K562 (cell line): ENCODE measurements around the gene CCN6. TPM values are rescaled to one million over a fixed set of nuclear protein-coding genes. Genes with fewer than 3 reads are reported as not detected.

Experiments used
- ATAC-seq: fragments of 200-7000 bp; cut with Tn5 transposase; 3 replicates; pipeline ENCODE4 v1.9.1; 2020; ENCODE audit warnings: moderate library complexity
- BruUV-seq: library from RNA; stranded (reverse); fragments of 400-500 nt; replicated peaks from 2 replicates; lab custom pipeline; 2021; lab: Mats Ljungman, UMichigan
- CTCF ChIA-PET: fragments of 300-600 bp; formaldehyde crosslinking; extraction: SDS; loops from one replicate; lab custom pipeline; 2021; ENCODE audit warnings: low intra/inter-chr PET ratio; lab: Yijun Ruan, JAX
- POLR2A ChIA-PET: fragments of 300-600, 350-650 bp; sonication (Branson Sonifier 250); formaldehyde crosslinking; extraction: SDS; loops from one replicate; lab custom pipeline; 2021; ENCODE audit warnings: antibody characterized with exemption, inconsistent platforms; lab: Yijun Ruan, JAX
- DNase-seq, 4 experiments: peaks; one replicate each; pipeline versions ENCODE4 v3.0.0 to v3.0.0-alpha.2; 2011 to 2018; ENCODE audit warnings: low spot score in 3 of 4, mixed read lengths in 3 of 4; ENCODE audit errors: extremely low read depth in 1 of 4
- FAIRE-seq: peaks from 2 replicates; lab custom pipeline; 2011; peaks lifted over from hg19 to GRCh38; lab: Jason Lieb, UNC
- H2AFZ ChIP-seq: 2 replicates; pipeline ENCODE4 v1.6.0; 2011; ENCODE audit warnings: low read depth, low read length, control low read depth, inconsistent platforms
- H3K27ac ChIP-seq: fragments of 200-600 bp; 3 replicates; pipeline ENCODE4 v1.8.0; 2011; ENCODE audit warnings: low read depth, mild to moderate bottlenecking, control low read depth, inconsistent platforms, low read length, moderate library complexity, mixed read lengths; ENCODE audit errors: extremely low read depth
- H3K27me3 ChIP-seq, 2 experiments: fragments of 300-600 bp in 1 of 2; 2 replicates in 1 of 2; 3 replicates in 1 of 2; pipeline versions ENCODE4 v1.6.0 to v1.8.0; 2011; ENCODE audit warnings: inconsistent platforms in 2 of 2, low read length in 2 of 2, mild to moderate bottlenecking in 1 of 2, mixed read lengths in 1 of 2, moderate library complexity in 1 of 2; ENCODE audit not compliant: control insufficient read depth in 2 of 2, insufficient read depth in 2 of 2
- H3K36me3 ChIP-seq: fragments of 300-600 bp; 3 replicates; pipeline ENCODE4 v1.8.0; 2011; ENCODE audit warnings: mild to moderate bottlenecking, low read length, inconsistent platforms; ENCODE audit not compliant: control insufficient read depth, insufficient read depth
- H3K4me1 ChIP-seq, 2 experiments: fragments of 200-600 bp in 1 of 2; replicated peaks in 1 of 2; 2 replicates in 1 of 2; 3 replicates in 1 of 2; pipeline versions ENCODE4 v1.5.1 to v1.8.0; 2011; ENCODE audit warnings: inconsistent platforms in 2 of 2, low read length in 2 of 2, mild to moderate bottlenecking in 1 of 2, mixed read lengths in 1 of 2, moderate library complexity in 1 of 2; ENCODE audit not compliant: control insufficient read depth in 2 of 2, insufficient read depth in 2 of 2
- H3K4me2 ChIP-seq: 2 replicates; pipeline ENCODE4 v1.6.1; 2011; ENCODE audit warnings: low read length, control low read depth, inconsistent platforms, mixed read lengths; ENCODE audit not compliant: insufficient read depth
- H3K4me3 ChIP-seq: fragments of 200-600 bp; sonication (generic), shearing (Covaris generic); 2 replicates; pipeline ENCODE4 v1.5.1; 2016; ENCODE audit warnings: control low read depth, inconsistent platforms
- H3K79me2 ChIP-seq: fragments of 200-600 bp; 3 replicates; pipeline ENCODE4 v1.8.0; 2011; ENCODE audit warnings: low read length, inconsistent platforms; ENCODE audit not compliant: control insufficient read depth, insufficient read depth
- H3K9ac ChIP-seq, 2 experiments: 2 replicates each; pipeline versions ENCODE4 v1.6.0 to v1.6.1; 2011; ENCODE audit warnings: low read depth in 2 of 2, low read length in 2 of 2, control low read depth in 1 of 2, inconsistent platforms in 1 of 2, mild to moderate bottlenecking in 1 of 2, mixed read lengths in 1 of 2; ENCODE audit not compliant: insufficient read depth in 1 of 2
- H3K9me1 ChIP-seq: one replicate; pipeline ENCODE4 v1.6.0; 2011; ENCODE audit warnings: inconsistent platforms, mild to moderate bottlenecking, low read length, moderate library complexity; ENCODE audit not compliant: control insufficient read depth, insufficient read depth
- H3K9me3 ChIP-seq: replicated peaks from 2 replicates; pipeline ENCODE4 v1.5.1; 2011; ENCODE audit warnings: low read depth, low read length, inconsistent platforms; ENCODE audit not compliant: control insufficient read depth, insufficient read depth
- H4K20me1 ChIP-seq: replicated peaks from 2 replicates; pipeline ENCODE4 v1.6.1; 2011; ENCODE audit warnings: low read length, inconsistent platforms, mixed read lengths; ENCODE audit not compliant: control insufficient read depth, insufficient read depth
- ARID1B ChIP-seq: fragments of 450-650 bp; IDR thresholded peaks from 2 replicates; pipeline ENCODE4 v1.6.1; 2016; ENCODE audit warnings: antibody characterized with exemption, mild to moderate bottlenecking, inconsistent platforms
- BCL6 ChIP-seq: fragments of 250-450 bp; sonication (Bioruptor Pico); IDR thresholded peaks from 2 replicates; pipeline ENCODE4 v1.4.0; 2020
- CAMTA2 ChIP-seq: fragments of 250-450 bp; sonication (Bioruptor Pico); conservative IDR thresholded peaks from 2 replicates; pipeline ENCODE4 v1.5.1; 2022
- CEBPZ ChIP-seq: fragments of 150-350 bp; IDR thresholded peaks from 2 replicates; pipeline ENCODE4 v1.6.1; 2014; ENCODE audit warnings: low read depth, mild to moderate bottlenecking, low read length, borderline replicate concordance
- CREBBP ChIP-seq: IDR thresholded peaks from one replicate; pipeline ENCODE4 v1.6.1; 2012; ENCODE audit warnings: low read depth, mild to moderate bottlenecking, control low read depth, inconsistent platforms, low read length
- FIP1L1 ChIP-seq: fragments of 200-400 bp; formaldehyde crosslinking; IDR thresholded peaks from 2 replicates; pipeline ENCODE4 v1.6.1; 2018; ENCODE audit warnings: mild to moderate bottlenecking, low read depth, low read length; ENCODE audit not compliant: poor library complexity, severe bottlenecking
- FOXK2 ChIP-seq, 2 experiments: fragments of 450-650 bp; IDR thresholded peaks in 1 of 2; conservative IDR thresholded peaks in 1 of 2; 2 replicates each; pipeline ENCODE4 v1.6.1; 2016; ENCODE audit warnings: low read depth in 2 of 2, mild to moderate bottlenecking in 1 of 2
- FOXM1 ChIP-seq, 2 experiments: fragments of 450-650 bp in 1 of 2; sonication (generic) in 1 of 2; formaldehyde crosslinking in 1 of 2; IDR thresholded peaks; 2 replicates each; pipeline versions ENCODE4 v1.6.1 to v1.9.0; 2017 to 2022; ENCODE audit warnings: low read depth in 2 of 2, mild to moderate bottlenecking in 2 of 2, missing genetic modification reagents in 1 of 2, moderate library complexity in 1 of 2
- HES1 ChIP-seq: fragments of 450-650 bp; IDR thresholded peaks from 2 replicates; pipeline ENCODE4 v1.6.1; 2016; ENCODE audit warnings: low read depth, mild to moderate bottlenecking, moderate library complexity
- MED1 ChIP-seq: sonication (generic); formaldehyde crosslinking; IDR thresholded peaks from 2 replicates; pipeline ENCODE4 v1.8.1; 2023; ENCODE audit warnings: missing genetic modification reagents, borderline replicate concordance
- NR2C2 ChIP-seq, 2 experiments: fragments of 200-800 bp in 1 of 2; sonication (Bioruptor generic) in 1 of 2; sonication (generic) in 1 of 2; formaldehyde crosslinking in 1 of 2; IDR thresholded peaks; 2 replicates each; pipeline versions ENCODE4 v1.6.1 to v1.8.0; 2016 to 2022; ENCODE audit warnings: mild to moderate bottlenecking in 1 of 2, missing compliant biosample characterization in 1 of 2, missing genetic modification characterization in 1 of 2, missing genetic modification reagents in 1 of 2
- RBM34 ChIP-seq: fragments of 200-400 bp; formaldehyde crosslinking; IDR thresholded peaks from 2 replicates; pipeline ENCODE4 v1.6.1; 2018; ENCODE audit warnings: low read length, borderline replicate concordance; ENCODE audit not compliant: insufficient read depth
- XRCC4 ChIP-seq: IDR thresholded peaks from one replicate; pipeline ENCODE4 v1.6.1; 2011; ENCODE audit not compliant: insufficient read depth, insufficient read length; ENCODE audit errors: extremely low read depth
- ZNF511 ChIP-seq: sonication (generic); formaldehyde crosslinking; IDR thresholded peaks from 2 replicates; pipeline ENCODE4 v1.8.0; 2022; ENCODE audit warnings: mild to moderate bottlenecking, missing genetic modification reagents
- ZNF589 ChIP-seq: fragments of 200-800 bp; sonication (Bioruptor generic); IDR thresholded peaks from 2 replicates; pipeline ENCODE4 v1.6.1; 2016; ENCODE audit warnings: low read depth, missing genetic modification characterization, missing compliant biosample characterization
- ZNF764 ChIP-seq: fragments of 250-450 bp; sonication (Bioruptor Pico); IDR thresholded peaks from 2 replicates; pipeline ENCODE4 v1.4.0; 2020; ENCODE audit warnings: low read depth, mild to moderate bottlenecking, moderate library complexity
- in situ Hi-C: fragments of 300-500 bp; cut with MboI; formaldehyde crosslinking; loops from 4 replicates; pipeline ENCODE4 v1.15.0; 2018; ENCODE audit warnings: inconsistent platforms, mixed read lengths
- intact Hi-C: fragments of 100-400 bp; cut with micrococcal nuclease; formaldehyde crosslinking; loops from 2 replicates; pipeline ENCODE4 v1.14.2; 2022
- polyA plus RNA-seq, 8 experiments: library from polyadenylated mRNA; depleted of rRNA in 4 of 8; stranded (reverse) in 5 of 8; unstranded in 3 of 8; fragments of >200 nt; fragmentation: Nextera tagmentation in 2 of 8; fragmentation: Illumina TruSeq in 1 of 8; extraction: Ambion mirVana in 2 of 8; extraction: Trizol in 1 of 8; gene quantifications; 2 replicates each; pipeline versions ENCODE4 v1.2.1 to v1.2.3, GENCODE V29; 2011 to 2014; ENCODE audit warnings: inconsistent platforms in 1 of 8, missing spikeins in 1 of 8
- total RNA-seq, 7 experiments: library from RNA; depleted of rRNA in 6 of 7; stranded (reverse); fragments of >200 nt in 6 of 7; fragmentation: Illumina TruSeq in 2 of 7; extraction: Trizol in 2 of 7; gene quantifications; 2 replicates each; pipeline versions ENCODE4 v1.2.1 to v1.2.3, GENCODE V29; 2011 to 2021; ENCODE audit warnings: low replicate concordance in 1 of 7

CCN6 gene
- total and polyA plus RNA-seq, 9 of the 15 experiments (the other 6 are each of a cell fraction or from before 2014, with no cell fraction given): 0.04 to 0.62 (median 0.21) TPM; not detected in 2

- Histone ChIP-seq H3K9ac (no peak overlapping the region), H3K27ac (no peak overlapping the region), H3K36me3 (no peaks in the 10 kb centered on the region), H3K9me3 (no peaks in the 10 kb centered on the region), H3K9me1 (no peaks in the 10 kb centered on the region), H2AFZ (no peak overlapping the region), H3K27me3 (no peaks in the 10 kb centered on the region; a peak in 1 of 5 replicates), H4K20me1 (no peaks in the 10 kb centered on the region), H3K4me2 (no peak overlapping the region), H3K4me1 (no peaks in the 10 kb centered on the region; a peak in 1 of 5 replicates), H3K4me3 (no peak overlapping the region), H3K79me2 (no peaks in the 10 kb centered on the region)
- FAIRE-seq (no peak), DNase-seq (no peak), ATAC-seq (no peak)
- TF ChIP-seq FIP1L1 (no peak), MED1 (no peak), ZNF764 (no peak), HES1 (no peak), FOXK2 (conservative IDR thresholded peaks at IDR 0.05 in 1 of 2, IDR thresholded peaks at IDR 0.05 in 1 of 2; ENCODE audit: low read depth in 2 of 2) (no peak), NR2C2 (CRISPR knock-in tag; IDR thresholded peaks at IDR 0.05) (no peak), NR2C2 (tag; IDR thresholded peaks at IDR 0.05) (no peak), CEBPZ (no peak), ARID1B (no peak), FOXM1 (IDR thresholded peaks at IDR 0.05; ENCODE audit: low read depth) (no peak), FOXM1 (CRISPR knock-in tag; IDR thresholded peaks at IDR 0.05; ENCODE audit: low read depth) (no peak), XRCC4 (no peak), ZNF511 (CRISPR knock-in tag) (no peak), CREBBP (no peak), CAMTA2 (CRISPR knock-in tag) (no peak), BCL6 (CRISPR knock-in tag) (no peak), ZNF589 (CRISPR knock-in tag) (no peak), RBM34 (no peak)
- ChIA-PET POLR2A (no interaction called here), CTCF (no interaction called here)
- BruUV-seq: no TSS peak
- in situ Hi-C loops (no loop called here), intact Hi-C loops (no loop called here)
These were observed 60.0 kb downstream of the CCN6 start for GRCh38 chr6:112113918-112114317.
